ENCODE results near the gene CD2. TPM values are rescaled to one million over a fixed set of nuclear protein-coding genes. Genes with fewer than 3 reads are reported as not detected.

Gene CD2
- total RNA-seq, 4 donors from 2014 or later = 9.6 to 36.3 (median 20.9) TPM

DNA sequence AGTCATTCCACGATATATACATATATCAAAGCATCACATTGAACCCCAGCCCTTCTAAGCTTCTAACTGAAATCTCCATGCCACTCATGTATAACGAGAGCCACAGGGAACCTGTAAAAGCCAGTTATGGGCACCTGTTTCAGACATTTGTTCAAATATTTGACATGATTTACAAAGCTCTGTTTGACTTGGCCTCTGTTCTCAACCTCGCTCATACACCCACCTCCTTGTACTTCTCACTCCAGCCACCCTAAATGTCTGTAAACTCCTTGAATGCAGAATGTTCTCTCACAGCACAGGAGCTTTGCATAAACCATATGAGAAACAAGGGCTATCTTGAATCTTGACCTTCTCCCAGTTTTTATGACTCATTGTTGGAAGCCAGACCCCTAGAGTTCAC, 36.9 kb upstream of the CD2 start:
- no peak for DNase-seq

DNA sequence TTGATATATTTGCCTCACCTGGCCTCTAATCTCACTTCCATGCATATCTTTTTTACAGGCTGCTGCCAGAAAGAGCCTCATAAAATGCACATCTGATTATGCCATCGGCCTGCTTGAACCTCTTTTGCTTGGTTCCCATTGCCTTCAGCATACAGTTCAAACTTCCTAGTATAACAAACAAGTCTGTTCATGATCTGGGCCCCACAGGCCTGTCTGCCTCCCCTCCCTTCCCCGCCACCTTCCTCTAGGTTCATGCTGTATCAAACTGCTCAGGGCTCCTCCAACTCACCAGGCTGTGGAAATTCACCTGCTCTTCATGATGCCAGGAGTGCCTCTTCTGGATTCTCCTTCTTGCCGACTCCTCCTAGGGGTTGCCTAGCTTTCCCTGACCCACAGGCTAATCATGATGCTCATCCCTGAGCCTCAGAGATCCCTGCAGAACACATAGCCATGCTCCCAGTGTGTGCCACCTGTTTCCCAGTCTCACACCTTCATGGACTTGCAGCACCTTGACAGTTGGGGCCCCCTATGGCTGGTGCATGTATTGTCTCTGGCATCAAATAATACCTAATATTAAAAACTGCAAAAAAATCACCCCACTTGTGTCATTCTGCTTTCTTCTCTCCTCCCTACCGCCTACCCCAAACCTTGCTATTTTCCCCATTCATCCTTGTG, 33.7 kb upstream of the CD2 start:
- Histone ChIP-seq H3K27ac (no peak overlapping the region), H3K4me3 (no peak overlapping the region), H3K27me3 (no peaks in the 10 kb centered on the region), H3K4me1 (peaks cover 0 to 6% (median 0%) of the 10 kb centered on the region in 4 donors), H3K36me3 (no peaks in the 10 kb centered on the region), H3K9me3 (no peaks in the 10 kb centered on the region)
- TF ChIP-seq, protein P1, sequence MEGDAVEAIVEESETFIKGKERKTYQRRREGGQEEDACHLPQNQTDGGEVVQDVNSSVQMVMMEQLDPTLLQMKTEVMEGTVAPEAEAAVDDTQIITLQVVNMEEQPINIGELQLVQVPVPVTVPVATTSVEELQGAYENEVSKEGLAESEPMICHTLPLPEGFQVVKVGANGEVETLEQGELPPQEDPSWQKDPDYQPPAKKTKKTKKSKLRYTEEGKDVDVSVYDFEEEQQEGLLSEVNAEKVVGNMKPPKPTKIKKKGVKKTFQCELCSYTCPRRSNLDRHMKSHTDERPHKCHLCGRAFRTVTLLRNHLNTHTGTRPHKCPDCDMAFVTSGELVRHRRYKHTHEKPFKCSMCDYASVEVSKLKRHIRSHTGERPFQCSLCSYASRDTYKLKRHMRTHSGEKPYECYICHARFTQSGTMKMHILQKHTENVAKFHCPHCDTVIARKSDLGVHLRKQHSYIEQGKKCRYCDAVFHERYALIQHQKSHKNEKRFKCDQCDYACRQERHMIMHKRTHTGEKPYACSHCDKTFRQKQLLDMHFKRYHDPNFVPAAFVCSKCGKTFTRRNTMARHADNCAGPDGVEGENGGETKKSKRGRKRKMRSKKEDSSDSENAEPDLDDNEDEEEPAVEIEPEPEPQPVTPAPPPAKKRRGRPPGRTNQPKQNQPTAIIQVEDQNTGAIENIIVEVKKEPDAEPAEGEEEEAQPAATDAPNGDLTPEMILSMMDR (IDR thresholded peaks at IDR 0.05) = no peak
- TF ChIP-seq POLR2A (IDR thresholded peaks at IDR 0.05) = no peak
- no peak for DNase-seq

More for the DNA sequence above, 36.9 kb upstream of the CD2 start:
- Histone ChIP-seq H3K27me3 (no peaks in the 10 kb centered on the region), H3K9me3 (no peaks in the 10 kb centered on the region), H3K36me3 (no peaks in the 10 kb centered on the region), H3K4me3 (no peak overlapping the region), H3K27ac (no peak overlapping the region), H3K4me1 (no peaks in the 10 kb centered on the region)
- TF ChIP-seq, protein P1 (IDR thresholded peaks at IDR 0.05) = no peak
- TF ChIP-seq POLR2A (IDR thresholded peaks at IDR 0.05) = no peak

DNA sequence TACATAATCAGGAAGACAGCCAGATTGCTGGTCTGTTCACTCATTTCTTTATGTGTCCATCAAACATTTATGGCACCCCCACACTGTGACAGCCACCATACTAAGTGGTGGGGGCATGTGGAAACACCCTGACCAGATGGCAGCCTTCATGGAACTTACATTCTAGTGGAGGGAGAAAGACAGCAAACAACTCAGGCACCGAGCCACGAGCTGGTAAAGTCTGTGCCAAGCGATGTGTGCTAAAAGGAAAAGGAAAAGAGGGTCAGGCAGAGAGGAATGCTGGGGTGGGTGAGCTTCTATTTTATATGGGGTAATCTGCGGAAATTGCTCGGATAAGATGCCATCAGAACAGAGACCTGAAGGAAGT, 33.2 kb upstream of the CD2 start:
- H3K36me3 ChIP-seq = no peaks in the 10 kb centered on the region
- H3K27ac ChIP-seq = no peak overlapping the region
- peaks cover 0 to 6% (median 0%) of the 10 kb centered on the region in 4 donors for H3K4me1 ChIP-seq
- DNase-seq = no peak
- TF ChIP-seq, protein P1 (IDR thresholded peaks at IDR 0.05) = no peak
- TF ChIP-seq POLR2A (IDR thresholded peaks at IDR 0.05) = no peak
- no peak overlapping the region for H3K4me3 ChIP-seq
- no peaks in the 10 kb centered on the region for H3K9me3 ChIP-seq
- no peaks in the 10 kb centered on the region for H3K27me3 ChIP-seq

DNA sequence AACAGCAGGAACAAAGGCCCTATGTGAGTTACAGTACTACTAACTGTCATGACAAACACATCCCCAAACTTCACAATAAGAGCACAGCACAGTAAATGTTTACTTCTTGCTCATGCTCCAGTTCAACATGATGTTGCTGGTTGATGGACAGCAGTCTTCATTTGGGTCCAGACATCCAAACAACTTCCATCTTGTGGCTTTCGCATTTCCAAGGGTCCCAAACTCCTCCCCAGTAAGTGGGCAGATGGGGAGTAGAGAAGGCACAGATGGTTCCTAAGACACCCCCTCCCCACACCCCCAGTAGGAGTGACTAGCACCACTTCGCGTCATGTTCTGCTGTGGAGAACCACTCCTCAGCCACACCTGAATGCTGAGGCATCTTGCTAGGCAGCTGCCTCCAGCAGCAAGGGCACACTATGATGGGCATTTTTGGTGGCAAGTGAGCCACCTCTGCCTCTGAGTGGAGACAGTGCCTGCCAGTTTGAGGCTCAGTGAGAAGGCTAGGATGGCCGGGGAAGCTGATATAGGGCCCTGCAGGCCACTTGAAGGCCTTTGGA, 32.7 kb upstream of the CD2 start:
- peaks cover 0 to 6% (median 0%) of the 10 kb centered on the region in 4 donors for H3K4me1 ChIP-seq
- no peak overlapping the region for H3K4me3 ChIP-seq
- no peak for DNase-seq
- H3K36me3 ChIP-seq = no peaks in the 10 kb centered on the region
- H3K27ac ChIP-seq = peak overlapping the region in 1 of 4 donors; percentile 62
- H3K27me3 ChIP-seq = no peaks in the 10 kb centered on the region
- TF ChIP-seq POLR2A (IDR thresholded peaks at IDR 0.05) = no peak
- TF ChIP-seq, protein P1 (IDR thresholded peaks at IDR 0.05) = no peak
- no peaks in the 10 kb centered on the region for H3K9me3 ChIP-seq

DNA sequence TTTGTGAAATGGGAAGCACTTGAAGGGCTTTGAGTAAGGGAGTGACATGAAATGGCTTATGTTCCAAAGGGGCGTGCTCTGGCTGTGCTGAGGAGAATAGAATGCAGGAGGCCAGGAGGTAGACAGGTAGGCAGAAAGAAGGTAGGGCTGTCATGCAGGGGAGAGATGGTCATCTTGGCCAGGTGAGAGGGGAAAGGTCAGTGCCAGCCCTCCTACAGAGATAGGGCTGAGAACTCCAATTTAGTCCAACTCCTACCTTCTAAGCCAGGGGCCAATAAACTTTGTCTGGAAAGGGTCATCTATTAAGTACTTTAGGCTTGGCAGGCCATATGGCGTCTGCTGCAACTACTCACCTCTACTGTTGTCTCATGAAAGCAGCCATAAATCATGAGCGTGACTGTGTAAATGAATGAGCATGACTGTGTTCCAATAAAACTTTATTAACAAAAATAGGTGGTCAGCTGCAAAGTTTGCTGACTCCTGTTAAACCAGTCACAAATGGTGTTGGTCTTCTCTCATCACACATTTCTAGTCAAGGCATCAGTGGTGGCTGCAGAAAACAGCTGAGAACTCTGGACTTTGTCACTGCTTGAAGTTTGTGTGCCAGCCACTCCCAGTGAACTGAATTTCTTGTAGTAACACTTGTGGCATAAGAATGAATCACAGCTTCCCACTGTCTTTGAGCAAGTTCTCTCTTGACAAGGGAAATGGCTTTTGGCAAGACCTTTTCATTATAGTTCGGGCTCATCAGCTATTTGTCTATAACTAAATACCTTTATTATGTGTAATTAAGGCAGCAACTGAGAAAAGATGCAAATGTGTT, 32.0 kb upstream of the CD2 start:
- H3K4me3 ChIP-seq = no peak overlapping the region
- peaks cover 0 to 6% (median 0%) of the 10 kb centered on the region in 4 donors for H3K4me1 ChIP-seq
- no peaks in the 10 kb centered on the region for H3K9me3 ChIP-seq
- peak in 1 of 3 donors; percentile 71 for DNase-seq
- TF ChIP-seq POLR2A (IDR thresholded peaks at IDR 0.05) = no peak
- TF ChIP-seq, protein P1 (IDR thresholded peaks at IDR 0.05) = peak in 3 of 6 experiments; percentile 34 to 42 (median 34)
- H3K27me3 ChIP-seq = no peaks in the 10 kb centered on the region
- H3K27ac ChIP-seq = peak overlapping the region in 1 of 4 donors; percentile 62
- H3K36me3 ChIP-seq = no peaks in the 10 kb centered on the region
